Left renal pelvis (tissue), 4 donors: ENCODE data around the gene ANTXR2. TPM values are rescaled to one million over a fixed set of nuclear protein-coding genes. Genes with fewer than 3 reads are reported as not detected.

Experiments used
- DNase-seq, 4 donors: peaks; one replicate each; pipeline ENCODE4 v3.0.0-alpha.2; 2013; ENCODE audit warnings: low read depth in 4 of 4, low spot score in 3 of 4
- polyA plus RNA-seq, 4 donors: library from polyadenylated mRNA; unstranded; fragments of 120-200 nt; gene quantifications; one replicate each; pipeline ENCODE4 v1.2.1, GENCODE V29; 2013; ENCODE audit not compliant: insufficient read length in 4 of 4

Gene ANTXR2
- polyA plus RNA-seq, 4 donors: 55.2 to 86.9 (median 77.1) TPM

GRCh38 chr4:80070880-80071603 lies 2.0 kb downstream of the ANTXR2 start:
- DNase-seq: no peak

GRCh38 chr4:80069837-80070731 lies 2.9 kb downstream of the ANTXR2 start:
- DNase-seq: no peak

- no peak for DNase-seq
Measured at GRCh38 chr4:80069108-80069836, 3.8 kb downstream of the ANTXR2 start.

GRCh38 chr4:80065601-80066000 lies 7.4 kb downstream of the ANTXR2 start:
- DNase-seq: no peak

DNA sequence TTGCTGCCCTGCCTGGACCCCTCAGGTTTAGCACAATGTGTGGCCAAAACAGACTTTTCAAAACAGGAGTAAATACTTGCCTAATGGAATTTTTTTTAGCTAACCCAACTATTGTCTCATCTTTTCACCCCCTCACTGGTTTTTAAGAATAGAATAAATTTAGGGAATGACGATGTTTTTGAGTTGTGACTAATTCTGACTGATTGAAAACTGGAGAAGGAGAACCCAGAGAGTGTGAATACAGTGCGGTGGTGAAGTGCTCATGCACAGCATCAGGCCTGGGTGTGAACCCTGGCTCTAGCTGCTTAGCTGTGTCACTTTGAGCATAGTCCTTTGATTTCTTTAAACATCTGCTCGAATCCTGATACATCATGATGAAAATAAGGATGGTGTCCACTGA lies 10.5 kb downstream of the ANTXR2 start:
- no peak for DNase-seq

- DNase-seq: no peak
Measured at GRCh38 chr4:80060804-80061203, 12.2 kb downstream of the ANTXR2 start.

GRCh38 chr4:80058740-80059139 lies 14.3 kb downstream of the ANTXR2 start:
- DNase-seq: no peak

DNA sequence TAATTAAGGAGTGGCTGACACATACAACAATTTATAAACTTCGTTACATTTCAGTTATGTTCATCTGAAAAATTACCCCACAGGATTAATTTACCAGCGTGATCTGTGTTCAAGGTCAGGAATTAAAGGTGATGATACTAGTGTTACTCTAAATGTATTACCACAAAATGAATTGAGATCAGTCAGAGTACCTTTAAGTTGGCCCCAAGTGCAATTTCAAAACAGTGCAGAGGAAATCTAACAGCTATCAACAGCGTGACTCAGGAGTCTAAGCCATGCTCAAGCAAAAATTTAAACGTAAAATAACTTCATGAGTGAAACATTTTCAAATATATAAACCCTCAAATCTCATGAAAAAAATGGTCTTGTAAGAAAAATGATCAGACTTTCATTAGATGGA lies 18.7 kb downstream of the ANTXR2 start:
- no peak for DNase-seq

DNA sequence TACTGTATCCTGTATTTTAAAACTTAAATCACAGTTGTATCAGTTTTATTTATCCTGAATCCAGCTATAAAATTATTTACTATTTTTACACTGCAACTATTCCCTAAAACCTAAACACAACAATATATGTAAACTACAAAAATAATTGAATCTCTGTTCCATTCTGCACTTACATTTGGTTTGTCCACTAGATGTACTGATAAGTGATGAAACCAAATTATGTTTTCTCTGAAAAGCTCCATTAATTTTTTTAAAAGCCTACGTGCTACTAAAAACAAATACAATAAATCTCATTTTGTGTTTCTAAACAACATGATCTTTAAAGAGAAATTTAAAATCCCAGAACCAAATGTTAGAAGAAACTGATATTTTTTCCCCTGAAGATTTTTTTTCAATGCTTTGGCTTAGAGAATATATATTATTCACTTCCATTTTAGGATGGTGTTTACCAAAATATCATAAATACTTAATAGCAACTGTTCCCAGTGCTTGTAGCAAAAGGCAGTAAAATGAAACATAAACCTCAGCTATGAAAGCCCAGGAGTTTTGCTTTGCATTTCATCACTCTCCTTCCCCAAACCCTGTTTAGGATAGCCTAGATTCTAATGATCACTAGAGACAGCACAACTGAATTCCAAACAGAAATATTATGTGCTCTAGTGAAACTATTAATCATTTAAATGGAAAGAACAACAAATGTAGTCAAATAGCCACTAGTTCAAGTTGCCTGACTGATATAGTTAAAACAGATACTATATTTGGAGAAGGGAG lies 19.7 kb downstream of the ANTXR2 start:
- DNase-seq: no peak

- no peak for DNase-seq
Measured at GRCh38 chr4:80049813-80050534, 23.1 kb downstream of the ANTXR2 start.

- DNase-seq: no peak
Measured at GRCh38 chr4:80049402-80049801, 23.6 kb downstream of the ANTXR2 start.

- DNase-seq: no peak
Measured at GRCh38 chr4:80045786-80046185, 27.2 kb downstream of the ANTXR2 start.

DNA sequence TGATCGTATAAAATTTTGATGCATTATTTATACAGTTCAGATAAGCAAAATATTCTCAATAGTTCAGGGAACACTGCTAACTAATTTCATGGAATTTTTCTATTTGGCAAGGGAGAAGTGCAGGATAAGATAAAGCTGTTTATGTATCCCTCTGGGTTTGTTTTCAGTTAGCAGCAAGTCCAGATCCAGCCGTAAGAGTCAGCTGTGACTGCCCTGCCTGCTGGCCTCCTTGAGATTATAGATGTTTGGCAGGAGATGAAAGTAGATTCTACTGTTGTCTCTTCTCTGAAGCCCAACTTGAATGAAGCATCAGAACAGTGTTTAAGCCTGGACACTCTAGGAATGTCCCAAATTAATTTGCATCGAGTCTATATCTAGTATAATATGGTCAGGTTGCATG lies 29.5 kb downstream of the ANTXR2 start:
- DNase-seq: peak in 2 of 4 donors; percentile 15 to 20

GRCh38 chr4:80042821-80043220 lies 30.2 kb downstream of the ANTXR2 start:
- no peak for DNase-seq

GRCh38 chr4:80037864-80038263 lies 35.2 kb downstream of the ANTXR2 start:
- no peak for DNase-seq

DNA sequence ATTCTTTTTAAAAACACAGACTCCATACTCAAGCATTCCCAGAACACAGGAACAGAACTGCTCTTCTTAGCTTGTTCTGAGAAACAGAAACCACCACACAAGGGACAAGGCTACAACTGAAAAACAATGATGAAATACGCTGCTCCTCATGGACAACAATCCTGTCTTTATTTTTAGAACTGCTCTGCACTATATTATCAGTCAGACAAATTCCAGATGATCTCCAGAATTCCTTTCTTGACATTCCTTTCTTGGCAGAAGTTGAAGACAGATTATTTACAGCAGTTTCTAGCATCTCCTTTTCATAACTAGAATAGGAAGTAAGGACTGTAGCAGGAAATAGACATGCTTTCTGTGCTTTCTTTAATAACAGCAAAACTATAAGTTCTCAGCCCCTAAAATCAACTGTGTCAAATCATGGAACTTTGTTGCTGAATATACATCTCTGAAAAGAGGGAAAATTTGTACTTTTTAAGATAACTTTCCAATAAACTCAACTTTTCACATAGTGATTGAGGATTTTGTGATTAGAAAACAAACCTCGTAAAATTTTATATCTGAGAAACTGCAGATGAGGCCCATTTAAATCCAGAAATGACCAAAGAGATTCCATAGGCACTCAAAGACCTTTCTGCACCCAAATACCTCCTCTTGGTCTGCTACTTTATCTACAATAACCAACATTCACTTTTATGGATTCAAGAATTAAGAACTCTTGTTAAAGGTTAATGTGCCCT lies 35.9 kb downstream of the ANTXR2 start:
- peak in 2 of 4 donors; percentile 32 to 37 for DNase-seq

DNA sequence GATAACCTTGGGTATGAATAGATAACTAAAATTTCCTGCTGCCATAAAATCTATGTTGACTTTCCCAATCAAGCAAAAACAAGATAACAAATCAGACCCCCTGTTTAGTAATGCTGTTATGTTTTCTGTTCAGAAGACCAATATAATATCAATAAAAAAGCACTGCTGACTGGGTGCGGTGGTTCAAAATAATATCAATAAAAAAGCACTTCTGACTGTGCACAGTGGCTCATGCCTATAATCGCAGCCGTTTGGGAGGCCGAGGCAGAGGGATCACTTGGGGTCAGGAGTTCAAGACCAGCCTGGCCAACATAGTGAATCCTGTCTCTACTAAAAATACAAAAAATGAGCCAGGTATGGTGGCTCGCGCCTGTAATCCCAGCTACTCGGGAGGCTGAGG lies 36.7 kb downstream of the ANTXR2 start:
- no peak for DNase-seq

- no peak for DNase-seq
Measured at GRCh38 chr4:80035336-80035735, 37.7 kb downstream of the ANTXR2 start.

DNA sequence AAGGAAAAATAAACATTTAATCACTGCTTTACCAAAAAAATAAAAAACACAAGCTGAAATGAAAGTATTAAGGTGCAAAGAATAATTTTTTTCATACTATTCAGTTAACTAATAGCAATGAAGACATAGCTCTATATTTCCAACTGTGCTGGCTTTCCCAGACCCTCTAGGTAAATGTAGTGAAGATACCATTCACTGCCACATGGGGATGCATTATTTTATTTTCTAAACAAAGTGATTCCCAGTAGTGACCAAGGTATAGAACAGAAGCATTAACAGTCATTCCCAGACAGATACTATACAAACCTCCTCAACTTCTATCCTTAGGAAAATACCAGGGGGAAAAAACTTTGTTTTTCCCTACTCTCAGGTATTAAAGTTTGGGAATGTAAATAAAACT lies 39.4 kb downstream of the ANTXR2 start:
- DNase-seq: no peak
